Liver (tissue), 3 donors: ENCODE data around the gene NR2F6.

ENCODE experiments used
- EGR1 ChIP-seq, 2 donors: IDR thresholded peaks; 2 replicates each; pipeline ENCODE4 v1.6.1; 2016 to 2018; ENCODE audit warnings: antibody characterized with exemption in 2 of 2, low read depth in 2 of 2
- JUND ChIP-seq, 2 donors: IDR thresholded peaks; 2 replicates each; pipeline ENCODE4 v1.6.1; 2016; ENCODE audit warnings: antibody characterized with exemption in 2 of 2
- MAX ChIP-seq: IDR thresholded peaks from 2 replicates; pipeline ENCODE4 v1.6.1; 2016; ENCODE audit warnings: antibody characterized with exemption
- NR2F2 ChIP-seq: IDR thresholded peaks from 2 replicates; pipeline ENCODE4 v1.6.1; 2016; ENCODE audit warnings: antibody characterized with exemption
- REST ChIP-seq: IDR thresholded peaks from 2 replicates; pipeline ENCODE4 v1.6.1; 2016; ENCODE audit warnings: antibody characterized with exemption, mild to moderate bottlenecking
- RXRA ChIP-seq, 2 donors: IDR thresholded peaks; 2 replicates each; pipeline ENCODE4 v1.6.1; 2017 to 2018; ENCODE audit warnings: antibody characterized with exemption in 2 of 2, mild to moderate bottlenecking in 1 of 2
- SP1 ChIP-seq: IDR thresholded peaks from 2 replicates; pipeline ENCODE4 v1.6.1; 2018; ENCODE audit warnings: antibody characterized with exemption, mild to moderate bottlenecking
- TAF1 ChIP-seq: conservative IDR thresholded peaks from 2 replicates; pipeline ENCODE4 v1.6.1; 2016; ENCODE audit warnings: antibody characterized with exemption, mild to moderate bottlenecking
- TF ChIP-seq, protein P1 (sequence below): fragments of 150-350 bp; IDR thresholded peaks from 2 replicates; pipeline ENCODE4 v1.5.1; 2017; ENCODE audit warnings: improper control_type of control experiment, low read depth, low read length; ENCODE audit not compliant: missing input control
- donor health status: healthy.
- donor health status: healthy.

DNA sequence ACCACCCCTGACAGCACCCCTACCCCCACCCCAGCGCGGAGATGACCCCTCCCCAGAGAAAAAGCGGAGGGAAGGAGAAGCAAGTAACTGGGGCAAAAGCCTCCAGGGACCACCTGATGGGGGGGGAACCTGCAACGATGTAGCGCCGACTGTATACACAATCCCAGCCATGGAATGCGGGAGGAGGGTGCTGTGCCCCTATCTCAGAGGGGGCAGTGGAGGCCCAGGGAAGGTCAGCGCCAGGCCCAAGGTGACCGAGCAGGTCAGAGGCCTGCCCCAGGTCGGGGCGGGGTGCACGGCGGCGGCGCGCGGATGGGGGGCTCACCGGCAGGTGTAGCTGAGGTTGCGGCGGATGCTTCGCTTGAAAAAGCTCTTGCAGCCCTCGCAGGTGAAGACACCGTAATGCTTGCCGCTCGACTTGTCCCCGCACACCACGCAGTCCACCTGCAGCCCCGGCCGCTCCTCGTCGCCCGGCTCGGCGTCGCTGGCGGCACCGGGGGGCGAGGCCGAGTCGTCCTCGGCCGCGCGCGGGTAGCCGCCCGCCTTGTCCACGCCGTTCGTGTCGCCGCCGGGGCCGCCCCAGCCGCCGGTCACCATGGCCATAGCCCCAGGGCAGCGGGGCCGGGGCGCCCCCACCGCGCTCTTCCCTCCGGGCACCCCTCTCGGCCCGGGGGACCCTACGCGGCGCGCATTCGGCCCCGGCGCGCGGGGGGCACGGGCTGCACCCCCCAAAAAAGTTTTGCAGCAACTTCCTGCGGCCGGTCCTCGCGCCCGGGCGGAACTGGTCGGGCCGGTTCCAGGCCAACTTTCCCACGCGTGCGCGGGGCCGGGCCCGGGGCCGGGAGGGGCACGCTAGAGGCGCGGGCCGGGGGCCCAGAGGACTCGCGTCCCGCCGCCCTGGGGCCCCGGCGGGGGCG lies 843 bp downstream of the NR2F6 start:
- TF ChIP-seq, protein P1, sequence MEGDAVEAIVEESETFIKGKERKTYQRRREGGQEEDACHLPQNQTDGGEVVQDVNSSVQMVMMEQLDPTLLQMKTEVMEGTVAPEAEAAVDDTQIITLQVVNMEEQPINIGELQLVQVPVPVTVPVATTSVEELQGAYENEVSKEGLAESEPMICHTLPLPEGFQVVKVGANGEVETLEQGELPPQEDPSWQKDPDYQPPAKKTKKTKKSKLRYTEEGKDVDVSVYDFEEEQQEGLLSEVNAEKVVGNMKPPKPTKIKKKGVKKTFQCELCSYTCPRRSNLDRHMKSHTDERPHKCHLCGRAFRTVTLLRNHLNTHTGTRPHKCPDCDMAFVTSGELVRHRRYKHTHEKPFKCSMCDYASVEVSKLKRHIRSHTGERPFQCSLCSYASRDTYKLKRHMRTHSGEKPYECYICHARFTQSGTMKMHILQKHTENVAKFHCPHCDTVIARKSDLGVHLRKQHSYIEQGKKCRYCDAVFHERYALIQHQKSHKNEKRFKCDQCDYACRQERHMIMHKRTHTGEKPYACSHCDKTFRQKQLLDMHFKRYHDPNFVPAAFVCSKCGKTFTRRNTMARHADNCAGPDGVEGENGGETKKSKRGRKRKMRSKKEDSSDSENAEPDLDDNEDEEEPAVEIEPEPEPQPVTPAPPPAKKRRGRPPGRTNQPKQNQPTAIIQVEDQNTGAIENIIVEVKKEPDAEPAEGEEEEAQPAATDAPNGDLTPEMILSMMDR, result no peak
- TF ChIP-seq MAX (no peak), RXRA (IDR thresholded peaks at IDR 0.05) (no peak), REST (no peak), JUND (IDR thresholded peaks at IDR 0.05) (no peak), EGR1 (IDR thresholded peaks at IDR 0.05; ENCODE audit: low read depth in 2 of 2) (no peak), TAF1 (no peak), SP1 (no peak), NR2F2 (no peak)
